GM23248 (cell line): Measurements from ENCODE around the gene ARL6IP4. TPM values are rescaled to one million over a fixed set of nuclear protein-coding genes. Genes with fewer than 3 reads are reported as not detected.
A peak's percentile ranks its signal among the peaks of the same experiment; 100 is the strongest.

Experiments
- DNase-seq: peaks from one replicate; pipeline ENCODE4 v3.0.0-alpha.2; 2015
- H2AFZ ChIP-seq: fragments of 200-600 bp; sonication (generic); 2 replicates; pipeline ENCODE4 v1.6.1; 2016; ENCODE audit warnings: antibody characterized with exemption
- H3F3A ChIP-seq: fragments of 200-600 bp; sonication (generic); 2 replicates; pipeline ENCODE4 v1.6.1; 2016; ENCODE audit warnings: mild to moderate bottlenecking, antibody characterized with exemption, mixed run types; ENCODE audit not compliant: insufficient read depth
- H3K27ac ChIP-seq: fragments of 200-600 bp; sonication (generic); 2 replicates; pipeline ENCODE4 v1.5.1; 2016; ENCODE audit warnings: mild to moderate bottlenecking
- H3K27me3 ChIP-seq: fragments of 200-600 bp; sonication (generic); replicated peaks from 2 replicates; pipeline ENCODE4 v1.6.1; 2016; ENCODE audit warnings: mild to moderate bottlenecking; ENCODE audit not compliant: insufficient read depth
- H3K36me3 ChIP-seq: fragments of 200-600 bp; sonication (generic); 2 replicates; pipeline ENCODE4 v1.6.1; 2016; ENCODE audit warnings: low read depth, mild to moderate bottlenecking
- H3K4me1 ChIP-seq: fragments of 200-600 bp; sonication (generic); 2 replicates; pipeline ENCODE4 v1.6.1; 2016; ENCODE audit warnings: mild to moderate bottlenecking; ENCODE audit not compliant: insufficient read depth
- H3K4me2 ChIP-seq: fragments of 200-600 bp; sonication (generic); one replicate; pipeline ENCODE4 v1.6.1; 2016; ENCODE audit warnings: mild to moderate bottlenecking; ENCODE audit not compliant: unreplicated experiment
- H3K4me3 ChIP-seq: fragments of 200-600 bp; sonication (generic); 2 replicates; pipeline ENCODE4 v1.5.1; 2016; ENCODE audit warnings: mild to moderate bottlenecking
- H3K79me2 ChIP-seq: fragments of 200-600 bp; sonication (generic); 2 replicates; pipeline ENCODE4 v1.6.1; 2016; ENCODE audit warnings: mild to moderate bottlenecking; ENCODE audit not compliant: insufficient read depth
- H3K9ac ChIP-seq: fragments of 200-600 bp; sonication (generic); 2 replicates; pipeline ENCODE4 v1.6.1; 2016; ENCODE audit warnings: mild to moderate bottlenecking
- H3K9me2 ChIP-seq: fragments of 200-600 bp; sonication (generic); 2 replicates; pipeline ENCODE4 v1.6.1; 2016; ENCODE audit warnings: mixed run types, mild to moderate bottlenecking, moderate library complexity; ENCODE audit not compliant: insufficient read depth
- H3K9me3 ChIP-seq: fragments of 200-600 bp; sonication (generic); one replicate; pipeline ENCODE4 v1.6.1; 2017; ENCODE audit warnings: low read depth
- H4K20me1 ChIP-seq: fragments of 200-600 bp; sonication (generic); 2 replicates; pipeline ENCODE4 v1.6.0; 2016; ENCODE audit not compliant: insufficient read depth
- EZH2 ChIP-seq: fragments of 200-600 bp; sonication (generic); IDR thresholded peaks from 2 replicates; pipeline ENCODE4 v1.6.1; 2018; ENCODE audit warnings: antibody characterized with exemption, mild to moderate bottlenecking; ENCODE audit not compliant: insufficient read depth, poor library complexity, severe bottlenecking
- EZH2phosphoT487 ChIP-seq: fragments of 200-600 bp; sonication (generic); IDR thresholded peaks from 2 replicates; pipeline ENCODE4 v1.6.1; 2018; ENCODE audit warnings: antibody characterized with exemption, moderate library complexity, mild to moderate bottlenecking, low read depth; ENCODE audit not compliant: insufficient read depth
- WGBS, 2 experiments: methylation state at CpG; one replicate each; pipeline ENCODE4 v1.1.6; 2015 to 2017; ENCODE audit warnings: low lambda C conversion rate in 2 of 2, low coverage in 1 of 2; ENCODE audit errors: missing lambda C conversion rate in 2 of 2; 5-methylcytosine and 5-hydroxymethylcytosine counted together
- in situ Hi-C: fragments of 300-500 bp; cut with MboI; formaldehyde crosslinking; loops from 2 replicates; pipeline ENCODE4 v1.15.0; 2020
- polyA plus RNA-seq: library from polyadenylated mRNA; unstranded; fragments of >200 nt; fragmentation: Nextera tagmentation; extraction: Ambion mirVana; gene quantifications from 2 replicates; pipeline ENCODE4 v1.2.1, GENCODE V29; 2016
- total RNA-seq: library from RNA; depleted of rRNA; stranded (reverse); fragments of >200 nt; shearing (Covaris generic); gene quantifications from 2 replicates; pipeline ENCODE4 v1.2.3, GENCODE V29; 2014

ARL6IP4 gene
- total and polyA plus RNA-seq, 2 experiments from 2014 or later: 150 to 259 TPM

- Histone ChIP-seq H3K9me2 (no peaks in the 10 kb centered on the region), H3K27ac (no peak overlapping the region), H3K4me3 (peak overlapping the region; percentile 95), H3K4me1 (peaks cover 11% of the 10 kb centered on the region; the same call in 1 of the 2 replicates), H3K27me3 (no peaks in the 10 kb centered on the region), H3F3A (no peaks in the 10 kb centered on the region), H3K9ac (peak overlapping the region; percentile 89), H4K20me1 (no peaks in the 10 kb centered on the region), H2AFZ (no peak overlapping the region), H3K4me2 (no peak overlapping the region), H3K9me3 (no peaks in the 10 kb centered on the region), H3K79me2 (peaks cover 54% of the 10 kb centered on the region), H3K36me3 (no peaks in the 10 kb centered on the region)
- in situ Hi-C loops: no loop called here
- DNase-seq: no peak
- no peak for TF ChIP-seq EZH2phosphoT487
- TF ChIP-seq EZH2: no peak
- WGBS, 2 experiments: 65 to 76% methylated on average over 11 of the region's 11 CpGs
These were observed 2.0 kb downstream of the ARL6IP4 start for GRCh38 chr12:122982477-122982815.

- Histone ChIP-seq H3K79me2 (peaks cover 47% of the 10 kb centered on the region), H3F3A (no peaks in the 10 kb centered on the region), H3K4me3 (no peak overlapping the region), H3K9ac (peak overlapping the region; percentile 89; the same call in 1 of the 2 replicates), H3K27me3 (no peaks in the 10 kb centered on the region), H3K9me2 (no peaks in the 10 kb centered on the region), H3K9me3 (no peaks in the 10 kb centered on the region), H2AFZ (no peak overlapping the region), H3K4me1 (peaks cover 11% of the 10 kb centered on the region; the same call in 1 of the 2 replicates), H3K36me3 (no peaks in the 10 kb centered on the region), H4K20me1 (no peaks in the 10 kb centered on the region), H3K4me2 (no peak overlapping the region), H3K27ac (no peak overlapping the region)
- TF ChIP-seq EZH2 (no peak), EZH2phosphoT487 (no peak)
- in situ Hi-C loops: no loop called here
- no peak for DNase-seq
- 75 to 77% methylated on average over 20 to 21 of the region's 21 CpGs for WGBS, 2 experiments
These were observed 2.7 kb downstream of the ARL6IP4 start for GRCh38 chr12:122982963-122983788.

- no peak overlapping the region for H3K9ac ChIP-seq
- no peaks in the 10 kb centered on the region for H3K27me3 ChIP-seq
- no peak overlapping the region for H2AFZ ChIP-seq
- peaks cover 11% of the 10 kb centered on the region; the same call in 1 of the 2 replicates for H3K4me1 ChIP-seq
- in situ Hi-C loops: no loop called here
- H3F3A ChIP-seq: no peaks in the 10 kb centered on the region
- H3K4me2 ChIP-seq: no peak overlapping the region
- H3K27ac ChIP-seq: no peak overlapping the region
- no peaks in the 10 kb centered on the region for H4K20me1 ChIP-seq
- H3K9me3 ChIP-seq: no peaks in the 10 kb centered on the region
- TF ChIP-seq EZH2phosphoT487 (no peak), EZH2 (no peak)
- no peak for DNase-seq
- H3K79me2 ChIP-seq: peaks cover 40% of the 10 kb centered on the region
- H3K36me3 ChIP-seq: no peaks in the 10 kb centered on the region
- no peaks in the 10 kb centered on the region for H3K9me2 ChIP-seq
- H3K4me3 ChIP-seq: no peak overlapping the region
- 66 to 72% methylated on average over 9 of the region's 9 CpGs for WGBS, 2 experiments
These were observed 3.5 kb downstream of the ARL6IP4 start for GRCh38 chr12:122983789-122984515.

DNA sequence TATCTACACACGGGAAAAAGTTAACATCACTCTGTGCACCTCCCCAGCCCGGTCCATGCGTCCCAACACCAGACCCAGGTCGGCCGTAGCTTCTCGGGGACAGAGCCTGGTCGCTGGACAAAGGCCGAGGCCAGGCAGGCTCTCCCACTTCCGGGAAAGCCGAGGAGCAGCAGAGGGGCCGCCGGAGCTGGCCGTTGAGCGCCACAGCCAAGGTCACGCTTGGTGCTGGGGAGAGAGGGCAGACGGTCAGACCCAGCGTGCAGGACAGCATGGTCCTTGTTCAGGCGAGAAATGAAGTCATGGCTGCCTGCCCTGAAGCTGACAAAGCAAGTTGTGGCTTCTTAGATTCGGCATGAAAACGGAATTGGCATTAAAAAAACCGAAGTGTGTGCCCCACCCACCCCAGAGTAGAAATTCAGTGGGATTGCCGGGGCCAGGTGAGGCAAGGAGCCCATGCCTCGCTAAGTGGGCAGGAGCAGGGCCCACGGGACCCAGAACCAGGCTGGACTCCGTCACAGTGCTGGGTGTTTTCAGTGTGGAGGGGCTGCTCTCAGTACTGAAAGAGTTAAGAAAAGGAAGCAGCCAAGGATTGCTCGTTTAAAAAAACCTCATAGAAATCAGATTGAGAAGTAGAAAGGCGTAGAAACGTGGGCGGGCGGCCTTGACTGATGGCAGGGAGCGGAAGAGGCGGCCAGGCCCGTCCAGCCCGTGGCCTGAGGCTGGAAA lies 4.3 kb downstream of the ARL6IP4 start:
- Histone ChIP-seq H3K79me2 (peaks cover 32% of the 10 kb centered on the region), H3K4me1 (peaks cover 11% of the 10 kb centered on the region; the same call in 1 of the 2 replicates), H3K9me2 (no peaks in the 10 kb centered on the region), H3K9me3 (no peaks in the 10 kb centered on the region), H3F3A (no peaks in the 10 kb centered on the region), H3K36me3 (no peaks in the 10 kb centered on the region), H3K4me2 (no peak overlapping the region), H3K4me3 (no peak overlapping the region), H4K20me1 (no peaks in the 10 kb centered on the region), H2AFZ (no peak overlapping the region), H3K9ac (no peak overlapping the region), H3K27me3 (no peaks in the 10 kb centered on the region), H3K27ac (no peak overlapping the region)
- in situ Hi-C loops: no loop called here
- no peak for TF ChIP-seq EZH2phosphoT487
- TF ChIP-seq EZH2: no peak
- WGBS, 2 experiments: 71 to 74% methylated on average over 34 of the region's 34 CpGs
- no peak for DNase-seq
